Lung (tissue), 16 donors: ENCODE data around the gene ZBED4. TPM values are rescaled to one million over a fixed set of nuclear protein-coding genes. Genes with fewer than 3 reads are reported as not detected.

Experiments used
- ATAC-seq: fragments of 200-7000 bp; cut with Tn5 transposase; one replicate; pipeline ENCODE4 v1.9.1; 2020; ENCODE audit warnings: moderate number of reproducible peaks; ENCODE audit not compliant: insufficient read depth, low FRiP score
- DNase-seq, 3 donors: peaks; one replicate each; pipeline ENCODE4 v3.0.0-alpha.2; 2013 to 2017
- H3K27ac ChIP-seq, 2 donors: one replicate each; pipeline ENCODE4 v1.5.1; 2013; ENCODE audit warnings: mild to moderate bottlenecking in 2 of 2, moderate library complexity in 2 of 2, control low read depth in 1 of 2, inconsistent platforms in 1 of 2, low read depth in 1 of 2, low read length in 1 of 2
- H3K27me3 ChIP-seq, 3 donors: one replicate each; pipeline ENCODE4 v1.5.1; 2013; ENCODE audit warnings: low read length in 2 of 3; ENCODE audit not compliant: control insufficient read depth in 3 of 3, insufficient read depth in 3 of 3
- H3K36me3 ChIP-seq, 4 donors: one replicate each; pipeline ENCODE4 v1.5.1; 2013; ENCODE audit warnings: low read length in 4 of 4, mild to moderate bottlenecking in 1 of 4, moderate library complexity in 1 of 4; ENCODE audit not compliant: control insufficient read depth in 4 of 4, insufficient read depth in 4 of 4
- H3K4me1 ChIP-seq, 5 donors: one replicate each; pipeline ENCODE4 v1.5.1; 2013; ENCODE audit warnings: low read length in 5 of 5, mild to moderate bottlenecking in 2 of 5, moderate library complexity in 1 of 5; ENCODE audit not compliant: control insufficient read depth in 5 of 5, insufficient read depth in 5 of 5
- H3K4me3 ChIP-seq: one replicate; pipeline ENCODE4 v1.5.1; 2013; ENCODE audit warnings: mild to moderate bottlenecking, control low read depth, moderate library complexity
- H3K9ac ChIP-seq, 2 donors: one replicate each; pipeline ENCODE4 v1.5.1; 2013; ENCODE audit warnings: low read length in 2 of 2, control low read depth in 1 of 2; ENCODE audit not compliant: insufficient read depth in 1 of 2
- H3K9me3 ChIP-seq, 4 donors: one replicate each; pipeline ENCODE4 v1.5.1; 2013; ENCODE audit warnings: low read length in 3 of 4, mild to moderate bottlenecking in 1 of 4, moderate library complexity in 1 of 4; ENCODE audit not compliant: control insufficient read depth in 4 of 4, insufficient read depth in 3 of 4
- CTCF ChIP-seq: IDR thresholded peaks from 2 replicates; pipeline ENCODE4 v1.5.1; 2012; ENCODE audit warnings: mild to moderate bottlenecking; ENCODE audit errors: control extremely low read depth, extremely low read depth
- WGBS, 2 donors: extraction: QIAGEN DNeasy Blood & Tissue Kit; methylation state at CpG; one replicate each; pipeline ENCODE4 v1.1.7; 2013; 5-methylcytosine and 5-hydroxymethylcytosine counted together
- long read RNA-seq, 5 donors: transcript quantifications; one replicate each; lab custom pipeline, GENCODE V29; 2026
- polyA plus RNA-seq, 2 donors: library from polyadenylated mRNA; stranded (reverse); fragments of 200-250 nt; gene quantifications; one replicate each; pipeline ENCODE4 v1.2.1, GENCODE V29; 2013
- total RNA-seq, 2 donors: library from RNA; depleted of rRNA in 1 of 2; stranded (reverse); fragments of >200 nt in 1 of 2; gene quantifications; one replicate each; pipeline ENCODE4 v1.2.1, GENCODE V29; 2014 to 2021
- donor health status: control.
- donor health status: control.
- donor health status: Bipolar disorder and iron deficiency.
- donor health status: healthy.
- donor health status: DM: yes; HTN: yes; CAD: no.

ZBED4 gene
- total RNA-seq, result 10 to 100 TPM; 10.9 to 13.2 TPM
- polyA plus RNA-seq, result 1 to 10 TPM; 3.9 to 7.3 TPM
- long read RNA-seq, donor 1, full-length matches to known transcripts, result 7 of 7 reads
- long read RNA-seq, donor 1, partial matches to known transcripts, result 0 of 7 reads
- long read RNA-seq, donor 1, other reads (novel, unspliced or antisense), result 0 of 7 reads
- long read RNA-seq, donor 2, full-length matches to known transcripts, result 2 of 2 reads
- long read RNA-seq, donor 2, partial matches to known transcripts, result 0 of 2 reads
- long read RNA-seq, donor 2, other reads (novel, unspliced or antisense), result 0 of 2 reads
- long read RNA-seq, donor 3, full-length matches to known transcripts, result 5 of 5 reads
- long read RNA-seq, donor 3, partial matches to known transcripts, result 0 of 5 reads
- long read RNA-seq, donor 3, other reads (novel, unspliced or antisense), result 0 of 5 reads
- long read RNA-seq, donor 4, full-length matches to known transcripts, result 2 of 2 reads
- long read RNA-seq, donor 4, partial matches to known transcripts, result 0 of 2 reads
- long read RNA-seq, donor 4, other reads (novel, unspliced or antisense), result 0 of 2 reads
- long read RNA-seq, donor 5, full-length matches to known transcripts, result 16 of 30 reads
- long read RNA-seq, donor 5, partial matches to known transcripts, result 5 of 30 reads
- long read RNA-seq, donor 5, other reads (novel, unspliced or antisense), result 9 of 30 reads

- peaks cover 7 to 29% (median 13%) of the 10 kb centered on the region in 5 donors for H3K4me1 ChIP-seq
- peak; percentile 95 for ATAC-seq
These were observed at the start of gene ZBED4 for GRCh38 chr22:49852898-49853894. Gene ZBED4 (plus strand): TSS chr22:49853844. CDS start chr22:49883663, 29,819 bp downstream.

GRCh38 chr22:49807129-49807528 is 46.5 kb upstream of the ZBED4 start:
- Histone ChIP-seq H3K4me3 (no peak overlapping the region), H3K27ac (no peak overlapping the region), H3K27me3 (no peaks in the 10 kb centered on the region), H3K9me3 (peaks cover 0 to 6% (median 0%) of the 10 kb centered on the region in 4 donors), H3K4me1 (peaks cover 0 to 20% (median 0%) of the 10 kb centered on the region in 5 donors), H3K36me3 (peaks cover 0 to 21% (median 14%) of the 10 kb centered on the region in 4 donors), H3K9ac (no peak overlapping the region)
- ATAC-seq (no peak), DNase-seq (no peak)
- TF ChIP-seq CTCF, result no peak
- 97 to 98% methylated on average over 8 of the region's 8 CpGs for WGBS, 2 donors

More at GRCh38 chr22:49852898-49853894, at the start of gene ZBED4:
- Histone ChIP-seq H3K36me3 (peaks cover 0 to 5% (median 0%) of the 10 kb centered on the region in 4 donors), H3K4me3 (peak within 1 kb of the TSS; percentile 72), H3K27ac (peak within 1 kb of the TSS; percentile 97 to 98), H3K27me3 (peaks cover 0 to 23% (median 15%) of the 10 kb centered on the region in 3 donors), H3K9me3 (no peaks in the 10 kb centered on the region), H3K9ac (peak within 1 kb of the TSS; percentile 77 to 89)
- WGBS, 2 donors, result 0 to 1% methylated on average over 64 to 127 of the region's 127 CpGs
- peak; percentile 98 to 99 (median 98) for DNase-seq
- TF ChIP-seq CTCF, result no peak

GRCh38 chr22:49807780-49808708 is 45.6 kb upstream of the ZBED4 start:
- no peak for DNase-seq
- no peak for TF ChIP-seq CTCF
- 47 to 59% methylated on average over 14 of the region's 14 CpGs for WGBS, 2 donors
- Histone ChIP-seq H3K4me1 (peaks cover 0 to 20% (median 0%) of the 10 kb centered on the region in 5 donors), H3K9me3 (peaks cover 0 to 6% (median 0%) of the 10 kb centered on the region in 4 donors), H3K9ac (no peak overlapping the region), H3K27ac (no peak overlapping the region), H3K36me3 (peaks cover 0 to 16% (median 11%) of the 10 kb centered on the region in 4 donors), H3K27me3 (no peaks in the 10 kb centered on the region), H3K4me3 (no peak overlapping the region)
- ATAC-seq, result no peak
